Measurements from ENCODE around the gene MAPK10.

DNA sequence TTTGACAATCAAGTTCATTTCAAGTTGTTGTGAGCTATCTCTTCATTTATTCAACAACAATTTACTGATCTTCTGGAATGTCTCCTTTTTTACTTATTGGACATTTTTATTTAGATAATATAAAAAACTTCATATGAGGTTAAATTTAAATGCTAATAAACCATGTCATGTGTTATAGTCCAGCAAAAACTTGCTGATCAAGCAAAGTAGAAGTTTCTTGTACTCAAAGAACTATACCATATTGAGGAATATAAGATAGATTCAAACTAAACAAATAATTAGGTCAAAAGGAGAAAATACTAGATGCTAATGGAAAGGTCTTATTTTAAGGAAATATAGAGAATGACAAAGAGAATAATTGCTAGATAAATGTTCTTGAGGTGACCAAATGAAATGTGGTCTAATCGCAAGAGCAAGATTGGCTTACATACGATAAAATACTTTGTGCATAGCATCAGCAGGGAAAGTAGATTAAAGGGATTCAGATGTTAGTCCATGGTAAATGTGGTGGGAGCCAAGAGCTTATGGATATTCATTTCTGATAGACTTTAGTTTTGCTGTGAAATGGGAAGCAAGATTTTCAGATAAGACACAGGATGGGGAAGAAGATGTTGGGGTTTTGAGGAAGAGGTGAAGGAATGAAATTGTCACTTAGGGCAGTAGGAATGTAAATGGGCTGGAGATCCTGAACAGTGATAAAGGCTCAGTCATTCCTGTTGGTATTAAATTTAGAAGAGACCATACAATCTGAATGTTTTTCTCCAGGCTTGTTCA is 229.5 kb downstream of the MAPK10 start:
- TF ChIP-seq, protein P1, sequence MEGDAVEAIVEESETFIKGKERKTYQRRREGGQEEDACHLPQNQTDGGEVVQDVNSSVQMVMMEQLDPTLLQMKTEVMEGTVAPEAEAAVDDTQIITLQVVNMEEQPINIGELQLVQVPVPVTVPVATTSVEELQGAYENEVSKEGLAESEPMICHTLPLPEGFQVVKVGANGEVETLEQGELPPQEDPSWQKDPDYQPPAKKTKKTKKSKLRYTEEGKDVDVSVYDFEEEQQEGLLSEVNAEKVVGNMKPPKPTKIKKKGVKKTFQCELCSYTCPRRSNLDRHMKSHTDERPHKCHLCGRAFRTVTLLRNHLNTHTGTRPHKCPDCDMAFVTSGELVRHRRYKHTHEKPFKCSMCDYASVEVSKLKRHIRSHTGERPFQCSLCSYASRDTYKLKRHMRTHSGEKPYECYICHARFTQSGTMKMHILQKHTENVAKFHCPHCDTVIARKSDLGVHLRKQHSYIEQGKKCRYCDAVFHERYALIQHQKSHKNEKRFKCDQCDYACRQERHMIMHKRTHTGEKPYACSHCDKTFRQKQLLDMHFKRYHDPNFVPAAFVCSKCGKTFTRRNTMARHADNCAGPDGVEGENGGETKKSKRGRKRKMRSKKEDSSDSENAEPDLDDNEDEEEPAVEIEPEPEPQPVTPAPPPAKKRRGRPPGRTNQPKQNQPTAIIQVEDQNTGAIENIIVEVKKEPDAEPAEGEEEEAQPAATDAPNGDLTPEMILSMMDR (IDR thresholded peaks at IDR 0.05) = no peak
- no peak for TF ChIP-seq POLR2A (IDR thresholded peaks at IDR 0.05; ENCODE audit: low read depth)
